K562 (cell line): Measurements from ENCODE around the gene COL26A1.

Source experiments
- RBM39 ChIP-seq: fragments of 200-400 bp; formaldehyde crosslinking; optimal IDR thresholded peaks from 2 replicates; pipeline ENCODE3; 2018; ENCODE audit warnings: low read depth, low read length
- ZBTB33 ChIP-seq: sonication (generic); formaldehyde crosslinking; IDR thresholded peaks from 2 replicates; pipeline ENCODE4 v1.8.1; 2023; ENCODE audit warnings: mild to moderate bottlenecking, missing genetic modification reagents

GRCh38 chr7:101545441-101546190 is 182.9 kb downstream of the COL26A1 start:
- no peak for TF ChIP-seq RBM39
- no peak for TF ChIP-seq ZBTB33
